GM21529 (cell line): ENCODE data around the gene KISS1R.
"Not testable (repeated sequence)": the region's sequence is repeated elsewhere in the genome, so short reads cannot be mapped to it uniquely, and the experiment has no call there.

Experiments
- ATAC-seq: cut with Tn5 transposase; IDR thresholded peaks from one replicate; pipeline ENCODE4 v1.9.1; 2021; ENCODE audit not compliant: unreplicated experiment

Gene KISS1R

DNA sequence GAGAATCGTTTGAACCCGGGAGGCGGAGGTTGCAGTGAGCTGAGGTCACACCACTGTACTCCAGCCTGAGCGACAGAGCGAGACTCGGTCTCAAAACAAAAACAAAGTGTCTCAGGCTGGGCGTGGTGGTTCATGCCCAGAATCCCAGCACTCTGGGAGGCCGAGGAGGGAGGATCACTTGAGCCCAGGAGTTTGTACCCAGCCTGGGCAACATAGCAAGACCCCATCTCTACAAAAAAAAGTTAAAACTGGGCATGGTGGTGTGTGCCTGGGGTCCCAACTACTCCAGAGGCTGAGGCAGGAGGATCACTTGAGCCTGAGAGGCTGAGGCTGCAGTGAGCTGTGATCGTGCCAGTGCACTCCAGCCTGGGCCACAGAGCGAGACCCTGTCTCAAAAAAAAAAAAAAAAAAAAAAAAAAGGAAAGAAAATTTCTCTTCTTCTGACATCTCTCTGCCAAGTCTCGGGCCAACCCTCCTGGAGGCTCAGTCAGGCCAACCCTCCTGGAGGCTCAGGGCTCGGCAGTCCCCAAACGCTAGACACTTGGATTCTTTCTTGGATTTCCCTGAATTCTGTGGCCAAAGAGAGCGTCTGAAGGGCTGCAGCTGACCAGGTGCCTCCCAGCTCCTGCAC lies 35.0 kb downstream of the KISS1R start:
- no peak for ATAC-seq

DNA sequence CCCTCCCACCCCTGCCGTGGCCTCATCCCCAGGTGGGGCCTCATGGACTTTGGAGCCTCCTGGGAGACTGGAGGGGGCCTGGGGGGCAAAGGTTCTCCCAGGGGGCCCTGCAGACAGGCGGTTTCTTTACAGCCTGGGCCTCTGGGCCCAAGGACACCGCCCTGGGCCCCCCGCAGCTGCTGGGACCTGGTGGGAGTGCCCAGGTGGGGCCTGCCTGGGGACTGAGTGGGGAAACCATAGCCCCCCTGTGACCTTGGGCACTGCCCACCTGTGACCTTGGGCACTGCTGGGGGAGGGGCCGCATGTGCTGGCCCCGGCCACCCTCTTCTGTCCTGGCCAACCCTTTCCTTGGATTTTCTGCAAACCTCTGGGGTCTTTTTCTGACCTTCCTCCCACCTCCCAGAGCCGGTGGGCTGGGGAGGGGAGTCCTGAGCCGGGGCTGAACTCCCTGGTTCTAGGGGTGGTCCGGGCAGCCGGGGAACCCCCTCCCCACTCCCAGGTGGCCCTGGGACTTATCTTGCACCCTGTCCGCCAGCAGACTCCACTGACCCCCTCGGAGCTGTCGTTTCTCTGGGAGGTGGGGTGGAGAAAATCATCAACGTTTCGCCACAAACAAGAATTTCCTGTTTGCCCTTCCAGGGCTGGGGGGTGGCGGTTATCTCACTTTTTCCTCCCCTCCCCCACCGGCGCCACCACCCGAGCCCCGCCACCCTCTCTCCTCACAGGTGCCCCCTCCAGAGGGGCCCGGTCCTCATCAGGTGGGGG lies 35.7 kb downstream of the KISS1R start:
- ATAC-seq = no peak

DNA sequence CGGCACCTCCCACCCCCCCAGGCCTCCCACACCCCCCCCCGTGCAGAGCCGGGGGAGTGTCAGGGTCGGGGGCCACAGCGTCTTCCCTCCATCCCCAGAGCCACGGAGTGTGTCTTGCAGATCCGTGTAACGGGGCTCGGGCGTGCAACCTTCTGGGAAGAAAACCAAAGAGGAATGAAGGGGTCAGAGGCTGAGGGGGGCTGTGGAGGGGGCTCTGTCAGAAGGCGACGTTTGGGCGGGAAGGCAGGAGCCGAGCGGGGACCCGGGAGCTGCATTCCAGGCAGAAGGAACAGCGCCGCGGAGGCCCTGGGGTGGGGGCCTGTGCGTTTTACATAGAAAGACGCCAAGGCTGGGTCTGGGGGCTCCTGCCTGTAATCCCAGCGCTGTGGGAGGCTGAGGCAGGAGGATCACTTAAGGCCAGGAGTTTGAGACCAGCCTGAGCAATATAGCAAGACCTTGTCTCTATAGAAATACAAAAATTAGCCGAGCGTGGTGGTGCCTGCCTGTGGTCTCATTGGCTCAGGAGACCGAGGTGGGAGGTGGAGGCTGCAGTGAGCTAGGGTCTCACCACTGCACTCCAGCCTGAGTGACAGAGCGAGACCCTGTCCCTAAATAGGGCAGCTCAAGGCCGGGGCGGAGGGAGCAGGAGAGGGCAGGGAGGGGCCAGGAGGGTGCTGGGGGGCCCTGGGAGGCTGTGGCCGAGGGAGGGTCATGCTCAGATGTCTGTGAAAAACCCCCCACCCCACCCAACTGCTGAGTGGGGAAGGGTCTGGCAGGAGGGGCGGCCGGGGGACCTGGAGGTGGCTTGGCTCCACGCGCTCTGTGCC lies 36.5 kb downstream of the KISS1R start:
- ATAC-seq = no peak

GRCh38 chr19:954272-954671 lies 37.1 kb downstream of the KISS1R start:
- ATAC-seq = no peak

- ATAC-seq = peak; percentile 52
Observed at GRCh38 chr19:954672-955494, 37.8 kb downstream of the KISS1R start.

DNA sequence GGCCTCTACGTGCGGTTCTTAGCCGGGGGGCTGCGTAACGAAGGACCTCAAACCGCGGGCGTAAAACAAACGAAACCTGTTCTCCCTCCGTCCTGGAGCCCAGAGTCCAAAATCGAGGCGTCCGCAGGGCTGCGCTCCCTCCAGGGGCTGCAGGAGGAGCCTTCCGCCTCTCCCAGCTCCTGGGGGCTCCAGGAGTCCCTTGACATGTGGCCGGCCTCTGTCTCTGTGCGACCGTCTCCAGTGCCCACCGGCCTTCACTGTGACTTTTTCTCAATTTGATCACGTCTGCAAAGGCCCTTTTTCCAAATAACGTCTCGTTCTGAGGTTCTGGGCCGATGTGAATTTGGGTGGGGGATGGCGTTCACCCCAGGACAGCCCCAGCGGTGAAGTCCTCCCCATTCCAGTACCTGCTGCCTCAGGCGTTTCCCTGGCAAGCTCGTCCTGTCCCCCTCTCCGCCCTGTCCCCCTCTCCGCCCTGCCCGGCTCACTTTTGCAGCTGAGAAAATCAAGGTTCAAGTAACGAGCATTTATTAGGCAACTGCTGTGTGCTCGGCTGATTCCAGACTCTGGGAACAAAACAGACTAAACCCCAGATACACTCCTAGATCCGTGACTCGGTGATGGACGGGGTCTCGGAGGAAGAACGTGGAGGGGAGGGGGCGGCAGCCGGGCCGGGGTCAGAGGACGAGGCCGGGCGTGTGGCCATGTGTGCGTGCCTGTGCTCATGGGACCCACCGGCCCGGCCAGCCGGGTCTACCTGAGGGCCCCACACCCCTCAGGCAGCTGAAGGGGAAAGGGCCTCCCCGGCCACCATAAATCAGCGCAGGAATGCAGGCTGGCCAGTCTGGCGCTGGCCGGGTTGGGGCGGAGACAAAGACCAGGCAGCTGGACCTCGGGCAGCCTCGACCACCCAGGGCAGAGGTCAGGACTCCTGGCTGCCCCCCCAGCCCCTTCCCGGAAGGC lies 39.0 kb downstream of the KISS1R start:
- ATAC-seq = no peak

DNA sequence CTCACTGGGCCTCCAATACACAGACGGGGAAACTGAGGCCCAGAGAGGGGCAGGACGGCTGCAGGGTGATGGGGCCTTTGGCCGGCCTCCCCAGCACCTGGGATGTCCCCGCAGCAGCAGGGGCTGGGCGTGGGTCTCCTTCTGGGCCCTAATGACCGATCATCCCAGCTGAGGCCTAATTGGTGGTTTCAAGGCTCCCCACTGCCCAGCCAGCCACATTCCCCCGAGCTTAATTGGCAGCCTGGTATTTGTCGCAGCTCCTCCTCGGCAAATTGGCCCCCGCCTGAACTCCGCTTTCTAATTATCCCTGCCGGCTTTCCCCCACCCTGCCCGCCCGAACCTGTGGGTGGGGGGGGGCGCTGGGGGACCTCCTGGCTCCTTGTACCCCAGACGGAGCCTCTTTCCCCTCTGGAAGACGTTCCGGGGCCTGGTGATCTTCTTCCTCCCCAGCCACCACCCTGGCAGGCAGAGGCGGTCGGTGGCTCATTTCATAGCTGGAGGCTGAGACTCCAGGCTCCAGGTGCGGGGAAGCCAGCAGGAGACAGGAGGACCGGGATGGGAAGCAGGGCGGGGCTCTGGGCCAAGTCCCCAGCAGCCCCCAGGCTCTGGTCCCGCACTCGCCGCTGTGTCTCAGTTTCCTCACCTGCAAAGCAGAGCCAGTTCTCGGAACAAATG lies 39.8 kb downstream of the KISS1R start:
- no peak for ATAC-seq

DNA sequence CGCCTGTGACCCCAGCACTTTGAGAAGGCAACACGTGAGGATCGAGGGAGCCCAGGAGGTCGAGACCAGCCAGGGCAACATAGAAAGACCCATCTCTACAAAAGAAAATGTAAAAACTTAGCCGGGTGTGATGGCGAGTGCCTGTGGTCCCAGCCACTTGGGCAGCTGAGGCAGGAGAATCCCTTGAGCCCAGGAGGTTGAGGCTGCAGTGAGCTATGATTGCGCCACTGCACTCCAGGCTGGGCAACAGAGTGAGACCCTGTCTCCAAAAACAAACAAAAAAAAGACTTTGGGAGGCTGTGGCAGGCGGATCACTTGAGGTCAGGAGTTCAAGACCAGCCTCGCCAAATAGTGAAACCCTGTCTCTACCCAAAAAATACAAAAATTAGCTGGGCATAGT lies 40.4 kb downstream of the KISS1R start:
- ATAC-seq = not testable (repeated sequence)

- no peak for ATAC-seq
Observed at GRCh38 chr19:958967-959855, 42.1 kb downstream of the KISS1R start.

- no peak for ATAC-seq
Observed at GRCh38 chr19:960020-960419, 42.9 kb downstream of the KISS1R start.

DNA sequence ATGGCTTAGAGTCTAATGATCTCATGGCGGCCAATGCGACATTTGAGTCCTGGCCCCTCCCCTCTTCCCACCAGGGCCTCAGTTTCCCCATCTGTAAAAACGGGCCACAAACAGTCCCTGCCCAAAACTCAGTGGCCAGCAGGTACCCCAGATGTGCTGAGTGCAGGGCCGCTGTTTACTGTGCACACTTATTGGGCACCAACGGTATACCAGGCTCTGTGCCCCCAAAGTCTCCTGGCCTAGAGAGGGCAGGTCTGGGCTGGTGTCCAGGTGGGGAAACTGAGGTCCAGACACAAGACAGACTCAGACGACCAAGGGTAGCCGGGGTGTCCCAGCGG lies 43.4 kb downstream of the KISS1R start:
- ATAC-seq = no peak

GRCh38 chr19:961866-962620 lies 44.9 kb downstream of the KISS1R start:
- ATAC-seq = no peak

DNA sequence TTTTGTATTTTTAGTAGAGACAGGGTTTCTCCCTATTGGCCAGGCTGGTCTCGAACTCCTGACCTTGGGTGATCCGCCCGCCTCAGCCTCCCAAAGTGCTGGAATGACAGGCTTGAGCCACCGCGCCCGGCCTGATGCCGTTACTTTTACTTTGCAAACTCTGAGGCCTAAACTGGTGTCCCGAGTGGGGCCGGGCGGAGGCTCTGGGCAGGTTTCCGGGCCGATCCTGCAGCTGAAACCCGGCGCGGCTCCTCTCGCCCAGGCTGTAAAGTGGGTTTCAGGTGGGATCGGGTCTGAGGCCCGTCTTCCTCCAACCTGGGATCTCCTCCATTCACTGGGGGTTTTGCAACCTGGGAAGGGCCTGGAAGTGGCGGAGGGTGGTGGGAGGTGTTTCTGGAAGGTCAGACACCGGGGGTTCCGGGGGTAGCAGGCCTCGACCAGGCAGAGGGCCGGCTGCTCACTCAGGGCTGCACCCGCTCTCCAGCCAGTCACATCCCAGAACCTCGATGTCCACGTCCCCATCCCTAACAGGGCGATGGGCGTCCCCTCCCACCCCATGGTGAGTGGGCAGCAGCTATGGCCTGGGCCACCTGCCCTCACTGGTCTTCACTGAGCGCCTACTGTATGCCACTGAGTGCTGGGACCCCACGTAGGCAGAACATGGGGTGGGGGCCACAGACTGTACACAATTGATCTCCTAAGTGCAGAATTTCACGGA lies 45.7 kb downstream of the KISS1R start:
- no peak for ATAC-seq

- no peak for ATAC-seq
Observed at GRCh38 chr19:963486-963951, 46.4 kb downstream of the KISS1R start.

DNA sequence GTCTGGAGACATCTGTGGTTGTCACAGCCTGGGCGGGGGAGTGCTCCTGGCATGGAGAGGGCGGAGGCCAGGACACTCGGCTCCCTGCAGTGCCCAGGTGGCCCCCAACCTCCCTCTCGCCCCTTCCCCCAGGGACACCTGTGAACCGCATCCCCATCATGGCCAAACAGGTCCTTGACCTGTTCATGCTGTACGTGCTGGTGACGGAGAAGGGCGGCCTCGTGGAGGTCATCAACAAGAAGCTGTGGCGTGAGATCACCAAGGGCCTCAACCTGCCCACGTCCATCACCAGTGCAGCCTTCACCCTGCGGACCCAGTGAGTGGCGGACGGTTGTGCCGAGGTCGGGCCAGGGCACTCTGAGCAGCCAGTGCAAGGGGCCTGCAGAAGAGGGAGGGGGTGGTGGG lies 47.0 kb downstream of the KISS1R start:
- ATAC-seq = no peak

- ATAC-seq = no peak
Observed at GRCh38 chr19:964761-965694, 47.9 kb downstream of the KISS1R start.
